NCI-H1417 treated with DMSO at 0.1 percent for 48 hours (cell line): ENCODE results near the gene RASSF3.

Experiments used
- DNase-seq: peaks from one replicate; lab custom pipeline; 2025; lab: John Stamatoyannopoulos, UW

RASSF3 gene

DNA sequence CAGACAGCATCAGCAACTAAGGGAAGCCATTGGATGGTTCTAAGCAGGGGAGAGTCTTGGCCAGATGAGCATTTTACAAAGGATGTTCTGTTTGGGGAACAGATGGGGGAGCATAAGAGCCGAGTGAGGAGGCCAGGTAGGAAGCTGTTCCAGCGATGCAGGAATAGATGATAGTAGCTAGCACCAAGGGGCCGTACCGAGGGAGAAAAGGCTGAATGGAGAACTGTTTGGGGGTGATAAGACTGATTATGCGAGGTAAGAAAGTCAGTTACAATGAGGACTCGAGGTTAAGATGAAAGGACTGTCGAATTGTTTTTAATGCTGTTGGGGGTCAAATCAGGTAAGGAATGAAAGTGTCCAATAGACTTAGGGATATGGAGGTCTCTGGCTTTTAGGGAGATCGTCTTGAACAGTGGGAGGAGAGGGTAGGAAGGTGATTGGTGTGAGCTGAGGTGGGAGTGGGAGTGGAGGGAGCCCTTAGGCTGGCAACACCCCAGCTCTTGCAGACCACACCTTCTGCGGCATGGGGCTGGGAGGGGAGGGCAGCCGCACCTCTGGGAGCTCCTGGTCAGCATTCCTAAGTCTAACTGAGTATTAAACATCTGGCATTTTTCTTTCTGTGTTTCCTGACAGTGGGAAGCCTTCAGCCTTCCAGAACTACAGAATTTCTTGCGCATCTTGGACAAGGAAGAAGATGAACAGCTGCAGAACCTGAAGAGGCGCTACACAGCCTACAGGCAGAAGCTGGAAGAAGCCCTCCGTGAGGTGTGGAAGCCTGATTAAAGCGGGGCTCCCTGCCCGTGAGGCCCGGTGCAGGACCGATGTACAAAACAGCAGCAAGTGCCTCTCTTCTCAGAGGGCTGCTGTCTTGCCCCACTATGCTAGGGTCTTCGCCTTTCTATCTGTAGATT, 84.1 kb downstream of the RASSF3 start:
- no peak for DNase-seq

DNA sequence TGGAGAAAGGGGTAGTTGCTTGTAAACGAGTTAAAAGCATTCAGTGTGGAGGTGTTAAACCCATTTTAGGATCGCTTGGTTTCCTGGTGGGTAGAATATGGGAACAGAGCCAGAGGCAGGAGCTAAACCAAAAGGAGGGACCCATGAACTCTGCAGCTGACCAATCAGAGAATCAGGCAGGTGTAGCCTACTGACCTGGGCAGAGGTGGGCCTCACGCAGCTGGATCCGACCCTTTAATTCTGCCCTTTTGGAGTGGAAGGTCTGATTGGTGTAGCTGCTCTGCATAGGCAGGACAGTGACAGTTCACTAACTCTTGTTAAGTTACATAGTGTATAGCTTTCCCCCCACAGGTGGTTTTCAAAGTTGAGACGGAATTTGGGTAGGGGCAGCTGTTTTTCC, 85.3 kb downstream of the RASSF3 start:
- DNase-seq, result no peak

DNA sequence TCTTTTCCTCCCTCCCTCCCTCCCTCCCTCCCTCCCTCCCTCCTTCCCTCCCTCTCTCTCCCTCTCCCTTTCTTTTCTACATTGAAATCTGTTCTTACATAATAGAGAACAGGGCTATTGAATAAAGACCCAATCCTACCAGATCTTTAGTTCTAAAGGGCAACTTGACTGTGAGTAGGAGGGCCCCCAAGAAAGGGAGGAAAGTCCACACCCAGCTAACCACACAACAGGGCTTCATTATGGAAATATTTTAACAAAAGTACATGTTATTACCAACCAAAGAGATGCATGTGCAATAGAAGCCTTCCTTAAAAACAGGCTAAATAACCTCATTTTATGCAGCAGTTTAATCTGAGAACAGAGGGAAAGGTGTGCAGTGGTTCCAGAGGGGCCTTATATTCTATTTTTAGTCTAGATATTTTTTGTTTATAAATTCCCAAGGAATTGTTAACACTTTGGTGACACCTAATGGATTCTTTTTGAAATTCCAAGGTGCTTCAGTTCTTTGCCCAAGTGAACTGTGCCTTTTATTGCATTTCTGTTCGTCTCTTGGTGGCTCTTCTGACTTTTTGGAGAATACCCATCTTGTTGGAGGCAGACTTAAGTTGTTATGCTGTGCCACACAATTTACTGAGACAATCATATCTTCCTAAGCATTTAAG, 85.9 kb downstream of the RASSF3 start:
- DNase-seq, result no peak

DNA sequence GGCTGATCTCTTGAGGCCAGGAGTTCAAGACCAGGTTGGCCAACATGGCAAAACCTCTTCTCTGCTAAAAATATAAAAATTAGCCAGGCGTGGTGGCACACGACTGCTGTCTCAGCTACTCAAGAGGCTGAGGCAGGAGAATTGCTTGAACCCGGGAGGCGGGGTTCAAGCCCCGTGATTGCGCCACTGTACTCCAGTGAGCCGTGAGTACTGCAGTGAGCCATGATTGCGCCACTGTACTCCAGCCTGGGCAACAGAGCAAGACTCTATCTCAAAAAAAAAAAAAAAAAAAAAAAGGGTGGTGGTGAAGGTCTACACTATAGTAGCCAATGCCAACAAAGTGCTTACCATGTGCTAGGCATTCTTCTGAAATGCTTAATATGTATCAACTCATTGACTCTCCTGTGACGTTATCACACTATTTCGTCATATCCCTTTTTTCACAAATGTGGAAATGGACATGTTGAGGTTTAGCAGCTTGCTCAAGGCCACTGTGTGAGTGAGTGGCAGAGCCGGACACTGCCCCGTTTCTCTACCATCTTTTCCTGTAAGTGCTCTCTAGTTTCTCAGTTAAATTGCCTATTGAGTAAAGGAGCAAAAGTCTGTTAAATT, 89.3 kb downstream of the RASSF3 start:
- DNase-seq, result no peak

DNA sequence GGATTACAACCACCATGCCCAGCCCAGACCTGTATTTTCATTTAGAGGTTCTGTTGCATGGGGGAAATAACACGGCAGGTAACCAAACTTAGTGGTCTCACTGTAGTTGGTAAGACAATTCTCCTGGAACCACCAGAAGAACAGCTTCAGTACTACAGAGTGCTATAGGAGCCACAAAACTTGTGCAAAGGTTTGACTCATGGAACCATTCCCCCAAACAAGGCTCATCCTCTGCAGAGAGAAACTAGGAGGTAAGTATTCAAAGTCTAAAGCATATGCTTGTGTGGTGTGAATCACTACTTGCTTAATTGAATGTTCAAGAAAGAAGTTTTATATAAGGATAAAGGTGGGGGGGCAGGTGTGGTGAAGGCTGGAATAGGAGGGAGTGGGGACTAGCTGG, 90.2 kb downstream of the RASSF3 start:
- DNase-seq, result no peak

DNA sequence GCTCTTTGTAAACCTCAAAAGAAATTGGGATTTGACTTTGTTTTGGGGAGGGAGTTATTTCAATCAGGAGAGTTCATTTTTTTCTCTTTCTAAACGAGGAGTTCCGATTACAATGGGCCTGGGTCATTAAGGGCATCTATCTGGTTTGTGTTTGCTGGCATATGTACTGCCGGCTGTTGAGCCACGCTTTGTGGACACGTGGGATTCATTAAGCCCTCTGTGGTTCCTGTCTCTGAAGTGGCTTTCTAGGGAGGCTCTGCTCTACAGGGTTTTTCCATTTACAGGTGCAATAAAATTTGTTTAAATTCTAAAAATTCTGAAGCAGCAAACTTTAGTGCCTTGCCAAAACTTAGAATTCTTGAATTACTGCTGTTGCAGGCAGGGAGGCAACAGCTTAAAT, 91.0 kb downstream of the RASSF3 start:
- DNase-seq, result no peak

DNA sequence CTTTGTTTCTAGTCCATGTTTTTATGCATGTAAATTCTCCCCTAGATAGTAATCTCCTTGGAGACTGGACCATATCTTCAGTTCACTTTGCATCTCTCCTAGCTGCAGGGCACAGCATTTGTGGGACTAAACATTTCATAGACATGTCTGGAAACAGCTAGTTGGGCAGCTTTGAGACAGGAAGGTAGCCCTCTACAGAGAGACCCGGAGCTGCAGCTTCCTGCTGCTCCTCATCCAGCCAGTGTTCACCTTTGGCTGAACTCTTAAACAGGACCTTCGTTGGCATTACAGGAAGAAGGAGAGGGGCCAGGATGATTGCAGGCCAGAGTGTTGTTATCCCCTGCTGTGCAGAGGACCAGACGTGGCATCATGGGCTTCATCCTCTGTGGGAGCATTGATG, 96.0 kb downstream of the RASSF3 start:
- no peak for DNase-seq

DNA sequence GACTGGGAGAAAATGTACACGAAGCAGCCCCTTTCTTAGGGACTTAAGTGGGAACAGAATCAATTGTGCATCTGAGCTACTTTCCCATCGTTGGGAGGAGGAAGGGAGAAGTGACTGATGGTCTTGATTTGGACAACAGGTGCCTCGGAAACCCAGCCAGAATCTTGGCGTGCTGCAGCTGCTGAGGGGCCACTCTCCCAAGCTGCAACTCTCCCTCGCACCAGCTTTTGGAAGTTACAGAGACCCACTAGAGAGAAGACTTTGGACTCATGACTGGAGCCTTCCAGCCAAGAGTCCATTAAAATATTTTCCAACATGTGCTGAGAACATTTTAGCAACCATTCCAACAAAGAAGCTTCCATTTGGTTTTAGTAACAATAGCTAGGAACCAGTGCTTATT, 96.6 kb downstream of the RASSF3 start:
- DNase-seq, result no peak

DNA sequence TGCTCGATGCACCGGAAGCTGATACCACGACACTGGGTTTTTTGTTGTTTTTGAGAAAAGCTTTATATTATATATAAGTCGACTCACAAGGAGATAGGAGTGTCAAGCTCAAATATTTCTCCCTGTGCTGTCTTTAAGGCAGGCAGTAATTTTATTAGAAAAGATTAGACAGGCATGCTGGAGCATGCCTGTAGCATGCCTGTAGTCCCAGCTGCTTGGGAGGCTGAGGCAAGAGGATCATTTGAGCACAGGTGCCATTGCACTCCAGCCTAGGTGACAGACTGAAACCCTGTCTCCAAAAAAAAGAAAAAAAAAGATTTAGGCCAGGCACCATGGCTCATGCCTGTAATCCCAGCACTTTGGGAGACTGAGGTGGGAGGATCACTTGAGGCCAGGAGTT, 97.1 kb downstream of the RASSF3 start:
- DNase-seq, result no peak

DNA sequence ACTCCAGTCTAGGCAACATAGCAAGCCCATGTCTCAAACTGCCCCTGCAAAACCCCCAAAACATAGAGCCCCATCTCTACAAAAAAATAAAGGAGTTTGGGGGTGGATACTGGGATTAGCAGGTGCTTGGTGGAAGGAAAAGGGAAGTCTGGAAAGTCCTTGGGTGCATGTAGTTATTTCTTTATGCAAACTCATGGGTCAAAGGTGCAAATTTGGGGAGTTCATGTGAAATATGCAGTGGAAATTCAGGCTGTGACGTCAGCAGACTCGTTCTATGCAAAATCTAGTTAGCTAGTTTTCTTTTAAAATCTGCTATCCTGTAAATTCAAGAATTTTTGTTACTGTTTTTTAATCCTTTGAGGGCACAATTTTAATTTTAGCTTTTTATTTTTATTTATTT, 97.6 kb downstream of the RASSF3 start:
- no peak for DNase-seq

DNA sequence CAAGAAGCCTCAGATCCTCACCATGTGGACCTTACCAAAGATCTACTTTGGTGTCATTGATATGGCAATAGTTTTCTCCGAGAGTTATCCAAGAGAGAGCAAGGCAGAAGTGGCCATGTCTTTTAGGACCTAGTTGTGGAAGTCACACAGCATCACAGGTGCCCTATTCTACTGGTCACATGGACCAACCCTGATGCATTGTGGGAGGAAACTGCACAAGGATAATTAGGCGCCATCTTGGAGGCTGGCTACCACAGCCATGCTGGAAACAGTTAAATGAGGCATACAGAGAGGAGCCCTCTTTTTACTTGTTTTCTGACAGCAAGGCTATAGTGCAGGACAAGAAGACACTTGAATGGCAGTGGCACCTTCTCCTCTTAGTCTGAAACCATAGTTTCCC, 99.1 kb downstream of the RASSF3 start:
- no peak for DNase-seq

DNA sequence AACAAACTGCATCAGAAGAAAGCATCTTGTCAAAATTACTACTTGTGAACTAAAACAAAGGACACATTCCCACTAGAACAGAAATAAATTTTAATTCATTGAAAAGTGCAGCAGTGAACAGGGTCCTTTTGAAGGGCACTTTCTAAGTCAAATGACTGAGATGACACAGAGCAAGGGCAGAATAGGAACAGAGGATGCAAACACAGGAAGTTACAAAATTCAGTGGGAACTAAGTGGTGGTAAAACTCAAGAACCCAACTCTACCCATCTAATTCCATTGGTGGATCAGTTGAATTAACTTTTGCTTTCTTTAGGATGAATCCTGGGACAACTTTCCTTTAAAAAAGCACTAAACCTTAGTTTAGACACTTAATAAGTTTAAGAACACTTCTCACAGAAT, 103.1 kb downstream of the RASSF3 start:
- DNase-seq, result no peak

DNA sequence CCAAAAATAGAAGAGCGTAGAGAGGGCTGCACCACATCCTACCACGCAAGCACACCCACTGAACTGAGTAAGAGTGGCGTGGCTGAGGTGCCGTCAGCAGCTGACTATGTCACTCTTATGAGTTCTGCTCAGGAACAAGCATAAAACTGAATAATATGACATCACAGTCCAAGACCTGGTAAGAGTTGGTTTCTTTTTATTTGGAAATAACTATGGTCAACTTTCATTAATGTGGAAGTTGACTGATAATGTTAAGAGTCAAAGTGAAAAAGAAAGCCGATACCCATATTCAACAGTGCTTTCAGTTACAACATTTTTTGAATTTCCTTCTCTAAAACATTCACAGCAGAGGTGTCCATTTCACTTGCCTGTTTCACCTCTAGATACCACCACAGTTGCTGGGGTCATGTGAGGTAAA, 104.3 kb downstream of the RASSF3 start:
- DNase-seq, result no peak

DNA sequence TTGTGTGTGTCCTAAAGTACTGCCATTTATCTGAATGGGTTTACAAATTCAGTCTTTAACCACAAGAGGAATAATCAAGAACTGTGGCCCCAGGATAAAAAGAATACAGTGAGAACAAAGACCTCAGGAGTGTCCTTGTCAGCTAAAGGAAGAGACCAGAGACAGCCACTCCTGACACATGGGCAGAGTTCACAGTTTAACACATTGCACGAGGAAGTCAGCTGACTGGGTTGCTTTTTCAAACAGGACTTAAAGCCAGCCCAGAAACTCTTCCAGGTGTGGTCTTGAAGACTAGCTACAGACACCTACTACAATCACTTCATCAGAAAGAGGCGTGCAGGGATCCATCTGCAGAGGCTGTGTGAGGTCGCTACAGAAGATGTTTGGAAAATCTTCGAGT, 106.1 kb downstream of the RASSF3 start:
- no peak for DNase-seq

DNA sequence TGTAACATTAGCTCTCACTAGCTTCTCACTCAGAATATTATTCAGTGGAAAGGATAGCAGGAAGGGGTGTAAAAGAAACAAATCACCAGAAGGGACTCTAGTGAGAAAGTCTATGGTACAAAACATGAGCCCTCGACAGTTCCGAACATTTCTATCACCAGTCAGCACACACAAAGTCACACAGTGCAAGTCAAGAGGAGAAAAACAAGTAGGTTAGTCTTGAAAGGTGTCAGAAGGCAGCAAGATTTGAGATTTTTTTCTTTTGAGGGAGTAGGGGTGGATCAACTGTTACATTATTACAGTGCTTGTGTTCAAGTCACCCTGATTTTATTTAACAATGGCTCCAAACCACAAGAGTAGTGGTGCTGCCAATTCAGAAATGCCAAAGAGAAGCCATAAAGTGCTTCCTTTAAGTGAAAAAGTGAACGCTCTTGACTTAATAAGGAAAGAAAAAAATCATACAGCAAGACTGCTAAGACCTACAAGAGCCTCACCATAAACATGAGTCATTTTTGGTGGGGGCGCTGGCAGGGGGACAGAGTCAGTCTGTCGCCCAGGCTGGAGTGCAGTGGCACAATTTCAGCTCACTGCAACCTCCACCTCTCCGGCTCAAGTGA, 106.7 kb downstream of the RASSF3 start:
- DNase-seq, result no peak

DNA sequence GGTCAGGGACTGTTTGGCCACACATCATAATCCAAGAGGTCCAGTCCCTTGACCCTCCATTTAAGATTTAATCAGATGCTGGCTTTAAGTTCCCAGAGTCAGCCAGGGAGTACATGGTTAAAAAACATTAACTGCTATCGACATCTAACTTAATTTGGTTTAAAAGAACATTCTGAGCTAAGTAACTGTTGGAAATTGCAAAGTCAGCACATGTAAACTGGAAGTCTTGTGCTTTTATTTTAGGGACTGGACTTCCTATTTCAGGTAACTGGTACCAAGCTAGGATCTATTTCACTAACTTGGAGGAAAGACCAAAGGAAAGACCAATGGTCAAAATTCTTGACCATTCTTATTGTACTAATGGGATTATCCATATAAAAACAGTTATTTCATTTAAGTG, 108.4 kb downstream of the RASSF3 start:
- DNase-seq, result no peak

DNA sequence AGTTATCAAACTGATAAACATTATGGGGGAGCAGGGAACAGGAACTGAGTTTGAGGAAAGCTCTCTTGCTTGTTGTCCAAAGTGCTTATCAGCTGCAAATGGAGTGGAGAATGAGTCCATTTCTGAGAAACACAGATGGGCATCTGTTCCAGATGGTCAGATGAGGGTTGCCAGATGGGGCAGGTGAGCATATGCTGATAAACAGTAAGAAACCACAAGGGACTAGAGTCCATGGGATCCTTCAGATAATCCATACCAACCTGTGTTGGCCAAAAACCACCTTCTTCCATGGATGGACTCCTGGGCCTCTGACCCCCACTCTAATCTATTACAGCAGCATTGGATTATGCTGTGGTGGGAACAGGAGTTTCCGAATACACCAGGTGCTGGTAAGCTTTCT, 110.6 kb downstream of the RASSF3 start:
- DNase-seq, result no peak

DNA sequence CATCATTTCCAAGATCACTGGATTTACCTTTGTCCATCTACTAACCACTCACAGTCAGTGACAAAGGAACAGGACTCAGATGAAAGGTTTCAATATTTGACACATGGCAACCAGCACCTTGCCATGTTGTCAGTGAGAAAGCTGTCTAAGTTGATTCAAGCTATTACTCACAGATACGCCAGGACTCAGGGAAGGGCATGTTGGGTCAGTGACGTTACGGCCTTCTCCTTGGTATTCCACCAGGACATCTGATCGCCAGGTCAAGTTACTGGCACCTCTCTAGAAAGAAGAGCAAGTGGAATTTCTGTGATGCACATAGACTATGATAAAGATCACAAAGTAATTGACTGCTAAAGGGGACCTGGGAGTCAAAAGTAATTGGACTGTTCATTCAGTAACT, 112.5 kb downstream of the RASSF3 start:
- no peak for DNase-seq

DNA sequence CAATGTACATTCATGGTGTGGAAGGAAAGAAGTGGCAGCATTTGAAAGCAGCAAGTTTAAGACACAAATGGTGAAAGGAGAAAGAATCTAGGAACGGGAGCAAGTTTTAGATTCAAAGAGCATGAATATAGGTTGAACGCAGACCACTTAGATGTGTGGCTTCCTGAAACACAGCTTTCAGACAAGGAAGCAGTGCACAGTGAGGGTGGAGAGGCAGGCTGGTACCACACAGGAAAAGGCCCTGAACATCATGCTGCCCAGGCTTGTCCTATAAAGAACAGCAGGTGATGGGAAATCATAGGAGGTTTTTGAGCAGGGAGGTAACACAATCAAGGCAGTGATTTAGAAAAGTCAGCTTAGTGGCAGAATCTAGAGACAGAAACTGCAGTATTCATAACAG, 113.3 kb downstream of the RASSF3 start:
- no peak for DNase-seq

DNA sequence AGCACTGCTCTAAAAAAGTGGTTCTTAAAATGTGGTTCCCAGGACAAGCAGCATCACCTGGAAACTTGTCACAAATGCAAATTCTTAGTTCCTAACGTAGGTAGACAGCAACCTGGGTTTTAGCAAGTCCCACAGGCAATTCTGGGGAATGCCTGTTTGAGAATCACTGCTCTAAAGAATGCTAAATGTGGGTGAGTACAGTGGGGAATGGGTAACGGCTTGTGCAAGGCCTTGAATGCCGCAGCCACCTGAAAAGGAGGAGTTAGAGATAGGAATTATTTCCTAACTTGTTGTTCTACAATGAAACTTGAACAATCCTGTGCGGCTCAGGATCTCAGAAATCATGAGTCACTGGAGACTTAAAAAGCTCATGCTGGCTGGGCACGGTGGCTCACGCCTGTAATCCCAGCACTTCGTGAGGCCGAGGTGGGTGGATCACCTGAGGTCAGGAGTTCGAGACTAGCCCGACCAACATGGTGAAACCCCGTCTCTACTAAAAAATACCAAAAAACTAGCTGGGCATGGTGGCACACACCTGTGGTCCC, 114.0 kb downstream of the RASSF3 start:
- DNase-seq, result no peak

DNA sequence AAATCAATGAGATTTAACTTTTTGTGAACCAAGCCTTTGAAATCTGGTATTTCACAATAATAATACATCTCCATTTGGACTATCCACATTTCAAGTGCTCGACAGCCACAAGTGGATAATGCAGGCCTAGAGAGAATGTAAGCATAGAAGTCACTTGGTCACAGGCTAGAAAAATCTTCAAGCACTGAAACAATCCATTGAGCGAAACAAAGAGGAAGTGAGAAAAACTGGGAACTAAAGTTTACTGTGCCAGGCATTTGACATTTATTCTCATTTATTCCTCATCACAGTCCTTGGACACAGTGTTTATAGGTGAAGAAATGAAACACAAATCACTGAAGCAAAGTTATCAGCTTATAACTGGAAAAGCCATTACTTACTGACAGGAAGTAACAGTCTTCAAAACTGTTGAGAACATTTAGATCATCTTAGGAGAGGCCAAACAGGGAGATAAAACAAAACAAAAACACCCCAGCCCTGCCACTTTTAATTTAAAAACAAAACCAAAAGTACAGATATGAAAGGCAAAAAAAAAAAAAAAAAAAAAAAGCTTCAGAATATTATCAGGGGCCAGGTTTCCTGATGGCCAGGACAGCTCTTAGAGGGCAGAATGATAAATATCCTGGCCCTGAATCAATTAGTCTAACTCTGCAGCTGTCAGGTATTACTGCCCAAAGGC, 119.8 kb downstream of the RASSF3 start:
- no peak for DNase-seq

DNA sequence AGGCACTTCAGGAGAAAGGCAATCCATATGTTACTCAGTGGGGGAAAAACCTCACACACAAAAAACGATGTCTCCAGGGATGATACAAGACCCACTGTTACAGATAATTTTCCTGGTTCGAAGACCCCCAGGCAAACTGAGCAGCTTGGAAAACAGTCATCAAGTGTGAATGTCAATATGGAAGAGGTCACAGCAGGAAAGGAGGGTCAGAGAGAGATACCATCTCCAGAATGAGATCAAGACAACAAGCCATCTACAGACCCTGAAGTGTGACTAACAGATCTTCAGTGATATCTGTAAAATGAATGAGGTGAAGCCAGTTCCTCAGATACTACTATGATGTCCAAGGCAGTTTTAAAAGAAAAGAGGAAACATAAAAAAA, 120.3 kb downstream of the RASSF3 start:
- DNase-seq, result no peak
